Neuron (in vitro differentiated cells): ENCODE results near the gene GALT.
A peak's percentile ranks its signal among the peaks of the same experiment; 100 is the strongest.

ENCODE experiments used
- H2AFZ ChIP-seq: one replicate; pipeline ENCODE4 v1.6.1; 2013; ENCODE audit warnings: low read depth, mild to moderate bottlenecking, inconsistent platforms, low read length, moderate library complexity
- H3K27me3 ChIP-seq: one replicate; pipeline ENCODE4 v1.6.1; 2013; ENCODE audit warnings: low read length; ENCODE audit not compliant: insufficient read depth
- H3K36me3 ChIP-seq: one replicate; pipeline ENCODE4 v1.6.1; 2013; ENCODE audit warnings: low read length; ENCODE audit not compliant: insufficient read depth
- H3K4me1 ChIP-seq: one replicate; pipeline ENCODE4 v1.6.1; 2013; ENCODE audit warnings: low read length; ENCODE audit not compliant: insufficient read depth
- H3K4me3 ChIP-seq: 2 replicates; pipeline ENCODE4 v1.5.1; 2013; ENCODE audit warnings: mild to moderate bottlenecking, low read length, moderate library complexity
- H3K9me3 ChIP-seq: one replicate; pipeline ENCODE4 v1.6.1; 2013; ENCODE audit warnings: low read length

Gene GALT

DNA sequence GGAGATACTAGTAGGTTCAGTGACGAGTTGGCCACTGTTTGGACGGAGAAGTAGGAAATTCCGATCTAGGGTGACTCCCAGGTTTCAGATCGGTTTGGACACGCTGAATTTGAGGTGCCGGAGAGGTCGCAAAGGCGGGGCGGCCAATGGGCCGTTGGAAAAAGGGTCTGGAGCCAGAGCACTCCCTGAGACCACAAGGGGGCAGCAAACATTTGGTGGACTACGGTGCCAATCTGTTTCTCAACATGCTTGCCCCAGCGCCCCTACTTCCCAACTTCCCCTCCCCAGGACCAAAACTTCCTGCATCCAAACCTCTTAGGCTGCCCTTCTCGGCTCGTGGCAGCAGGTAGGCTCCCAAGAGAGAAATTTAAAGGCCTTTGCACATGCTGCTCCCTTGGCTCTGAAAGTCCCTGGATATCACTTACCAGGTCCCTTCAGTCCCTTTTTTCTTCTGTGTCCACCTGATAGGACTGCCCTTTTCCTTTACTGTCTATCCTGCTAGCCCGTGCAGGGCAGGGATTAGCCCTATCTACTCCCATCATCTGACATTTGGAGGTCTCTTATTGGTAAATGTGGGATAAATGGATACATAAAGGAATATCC, 33.6 kb upstream of the GALT start:
- peak overlapping the region; percentile 60 for H3K4me3 ChIP-seq
- no peaks in the 10 kb centered on the region for H3K27me3 ChIP-seq
- no peaks in the 10 kb centered on the region for H3K9me3 ChIP-seq
- H3K36me3 ChIP-seq = peaks cover 40% of the 10 kb centered on the region
- peak overlapping the region; percentile 65 for H2AFZ ChIP-seq
- peaks cover 12% of the 10 kb centered on the region for H3K4me1 ChIP-seq

- Histone ChIP-seq H3K36me3 (peaks cover 48% of the 10 kb centered on the region), H3K4me1 (peaks cover 20% of the 10 kb centered on the region), H3K27me3 (no peaks in the 10 kb centered on the region), H3K9me3 (no peaks in the 10 kb centered on the region), H2AFZ (no peak overlapping the region), H3K4me3 (no peak overlapping the region)
Measured at GRCh38 chr9:34615132-34615531, 31.3 kb upstream of the GALT start.

DNA sequence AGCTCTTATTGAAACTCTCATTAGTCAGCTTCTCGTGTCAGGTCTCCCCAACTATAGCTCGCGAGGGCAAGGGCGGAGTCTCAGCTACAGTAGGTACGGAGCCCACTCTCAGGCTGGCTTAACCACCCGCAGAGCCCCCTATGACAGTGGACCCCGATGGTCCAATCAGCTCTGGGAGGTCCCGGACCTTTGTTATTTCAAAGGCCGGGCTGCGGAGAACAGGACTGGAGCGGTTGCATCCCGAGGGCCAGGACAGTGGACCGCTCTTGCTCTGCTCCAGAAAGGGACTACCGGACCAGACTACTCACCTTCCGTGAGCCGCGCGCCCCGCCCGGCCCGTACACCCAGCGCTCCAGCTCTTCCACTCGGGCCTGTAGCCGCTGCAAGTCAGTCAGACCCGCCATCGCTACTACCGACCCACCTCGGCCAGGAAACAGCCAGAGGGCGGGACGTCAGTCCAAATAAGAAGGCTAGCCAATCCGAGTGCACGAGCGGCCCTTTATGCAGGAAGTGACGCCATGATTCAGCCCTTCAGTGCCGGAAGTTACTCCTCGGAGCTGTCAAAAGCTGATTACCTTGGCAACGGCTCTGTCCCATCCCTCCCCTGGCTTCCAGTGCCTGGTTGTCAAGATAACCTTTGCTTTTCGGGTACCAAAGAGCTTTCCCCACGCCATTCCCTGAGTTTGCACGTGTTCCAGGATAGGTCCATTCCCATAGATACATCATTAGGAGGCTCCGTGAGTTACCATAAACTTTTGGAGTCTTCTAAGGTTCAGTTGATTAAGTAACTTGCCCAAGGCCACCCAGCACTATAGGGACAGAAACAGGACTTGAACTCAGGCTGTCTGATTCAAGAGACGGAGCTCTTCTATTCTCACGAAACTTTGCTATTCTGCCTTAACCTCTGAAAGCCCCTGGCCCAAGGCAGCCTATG, 26.1 kb upstream of the GALT start, which contains the start of gene DCTN3:
Gene DCTN3, minus strand, starts transcription at position 435 of the 934 bp plus-strand sequence. Its CDS starts 31 bp downstream, at position 404.
- H3K36me3 ChIP-seq = peaks cover 29% of the 10 kb centered on the region
- peaks cover 2% of the 10 kb centered on the region for H3K9me3 ChIP-seq
- peak within 1 kb of the TSS; percentile 84 for H3K4me3 ChIP-seq
- peaks cover 14% of the 10 kb centered on the region for H3K4me1 ChIP-seq
- H3K27me3 ChIP-seq = peaks cover 16% of the 10 kb centered on the region
- H2AFZ ChIP-seq = peak within 1 kb of the TSS; percentile 51

DNA sequence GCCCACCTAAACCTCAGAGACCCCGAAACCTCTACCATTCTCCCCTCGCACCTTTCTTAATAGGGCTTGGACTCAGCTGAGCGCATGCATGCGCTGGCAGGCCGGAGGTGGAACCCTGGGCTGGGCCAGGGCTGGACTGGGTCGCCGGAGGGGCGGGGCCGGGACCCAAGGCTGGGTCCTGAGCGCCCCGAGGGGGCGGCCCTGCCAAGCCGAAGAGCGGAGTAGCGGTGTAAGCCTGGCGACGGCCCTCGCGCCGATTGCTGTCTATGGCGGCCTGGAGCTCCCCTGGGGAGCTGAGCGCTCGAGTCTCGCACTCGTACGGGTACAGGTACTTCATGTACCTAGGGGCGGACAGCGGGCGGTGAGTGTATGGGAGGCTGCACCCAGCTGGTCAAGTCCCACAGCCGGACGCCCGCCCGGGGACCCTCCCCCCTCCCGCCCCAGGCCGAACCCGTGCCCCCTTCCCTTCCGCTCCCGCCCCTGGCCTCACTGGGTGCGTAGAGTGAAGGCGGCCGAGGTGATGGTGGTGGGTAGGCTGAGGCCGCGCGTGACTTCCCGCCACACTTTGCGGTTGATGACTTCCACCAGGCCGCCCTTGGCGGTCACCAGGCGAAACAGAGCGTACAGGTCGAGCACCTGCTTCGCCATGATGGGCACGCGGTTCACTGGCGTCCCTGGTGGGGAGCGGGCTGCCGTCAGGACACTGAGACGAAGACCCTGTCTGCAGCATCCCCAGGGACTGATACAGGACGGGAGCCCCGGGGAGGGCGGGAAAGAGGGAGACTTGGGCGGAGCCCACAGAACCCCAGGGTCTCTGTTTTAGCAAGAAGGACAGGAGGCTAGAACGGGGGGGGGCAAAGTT, 22.9 kb upstream of the GALT start:
- peaks cover 48% of the 10 kb centered on the region for H3K27me3 ChIP-seq
- no peak overlapping the region for H3K4me3 ChIP-seq

GRCh38 chr9:34624475-34625185, 21.8 kb upstream of the GALT start:
- H3K36me3 ChIP-seq = no peaks in the 10 kb centered on the region
- peaks cover 2% of the 10 kb centered on the region for H3K9me3 ChIP-seq
- H2AFZ ChIP-seq = peak overlapping the region; percentile 64
- peaks cover 56% of the 10 kb centered on the region for H3K27me3 ChIP-seq
- peaks cover 19% of the 10 kb centered on the region for H3K4me1 ChIP-seq
- H3K4me3 ChIP-seq = no peak overlapping the region

More for the DNA sequence above, 22.9 kb upstream of the GALT start:
- peaks cover 2% of the 10 kb centered on the region for H3K36me3 ChIP-seq
- peaks cover 19% of the 10 kb centered on the region for H3K4me1 ChIP-seq
- H3K9me3 ChIP-seq = peaks cover 2% of the 10 kb centered on the region
- no peak overlapping the region for H2AFZ ChIP-seq

- Histone ChIP-seq H2AFZ (no peak overlapping the region), H3K9me3 (peaks cover 2% of the 10 kb centered on the region), H3K36me3 (no peaks in the 10 kb centered on the region), H3K27me3 (peaks cover 60% of the 10 kb centered on the region), H3K4me1 (peaks cover 17% of the 10 kb centered on the region), H3K4me3 (no peak overlapping the region)
Measured at GRCh38 chr9:34625186-34625486, 21.3 kb upstream of the GALT start.

GRCh38 chr9:34627716-34628655, 18.5 kb upstream of the GALT start:
- Histone ChIP-seq H3K27me3 (peaks cover 66% of the 10 kb centered on the region), H3K4me3 (peak overlapping the region; percentile 21)

DNA sequence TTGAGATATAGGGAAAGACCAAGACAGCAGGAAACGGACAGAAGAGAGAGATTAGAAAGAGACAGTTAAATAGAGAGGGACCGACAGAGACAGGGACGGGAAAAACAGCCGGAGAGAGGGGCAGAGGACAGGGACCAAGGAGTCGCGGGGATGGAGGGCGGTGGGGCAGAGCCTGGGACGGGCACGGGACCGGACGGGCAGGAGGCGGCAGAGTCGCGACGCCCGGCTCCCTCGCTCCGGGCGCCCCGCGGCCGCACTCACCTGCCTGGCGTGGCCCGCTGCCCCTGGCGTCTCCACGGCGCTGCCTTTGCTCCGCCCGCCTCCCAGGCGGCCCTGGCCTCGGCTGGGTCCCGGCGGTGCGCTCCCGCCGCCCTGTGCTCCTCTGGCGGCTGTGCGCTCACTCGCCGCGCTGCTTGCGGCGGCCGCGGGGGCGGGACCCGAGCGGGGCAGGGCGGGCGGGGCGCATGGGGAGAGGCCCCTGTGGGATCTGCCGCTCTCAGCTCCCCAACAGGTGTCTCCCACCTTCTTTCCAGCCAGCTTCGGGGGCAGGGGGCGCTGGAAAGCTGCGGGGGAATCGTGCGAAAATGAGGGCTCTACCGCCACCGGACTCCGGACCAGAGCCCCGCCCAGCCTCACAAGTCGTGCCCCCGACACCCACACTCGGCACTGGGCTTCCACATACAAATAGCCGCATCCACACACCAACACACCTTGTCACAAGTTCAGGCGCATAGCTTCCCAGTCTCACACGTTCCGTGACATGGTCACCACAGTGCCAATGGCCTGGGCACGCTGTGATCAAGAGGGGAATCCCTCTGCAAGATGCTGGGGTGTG, 17.6 kb upstream of the GALT start, which contains the start of gene ARID3C:
Gene ARID3C, minus strand, starts transcription at position 411 of the 835 bp plus-strand sequence. CDS start 1,052 bp downstream, outside the sequence.
- Histone ChIP-seq H3K36me3 (no peaks in the 10 kb centered on the region), H3K4me1 (peaks cover 12% of the 10 kb centered on the region), H3K27me3 (peaks cover 66% of the 10 kb centered on the region), H2AFZ (no peak within 1 kb of the TSS), H3K9me3 (no peaks in the 10 kb centered on the region), H3K4me3 (peak within 1 kb of the TSS; percentile 21)

More at GRCh38 chr9:34627716-34628655, 18.5 kb upstream of the GALT start:
- Histone ChIP-seq H2AFZ (no peak overlapping the region), H3K36me3 (no peaks in the 10 kb centered on the region), H3K9me3 (peaks cover 2% of the 10 kb centered on the region), H3K4me1 (peaks cover 12% of the 10 kb centered on the region)

DNA sequence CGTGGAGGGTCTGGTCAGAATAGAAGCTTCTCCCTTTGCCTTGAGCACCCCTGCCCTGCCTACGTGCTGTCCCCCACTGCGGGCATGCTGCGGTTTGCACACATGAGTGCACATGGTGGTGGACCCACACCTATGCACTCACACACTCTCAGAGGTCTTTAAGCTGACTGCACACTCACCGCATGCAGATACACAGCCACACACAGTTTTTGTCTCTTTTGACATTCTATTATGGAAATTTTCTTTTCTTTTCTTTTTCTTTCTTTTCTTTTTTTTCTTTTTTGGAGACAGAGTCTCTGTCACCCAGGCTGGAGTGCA, 17.0 kb upstream of the GALT start:
- H3K36me3 ChIP-seq = no peaks in the 10 kb centered on the region
- H2AFZ ChIP-seq = no peak overlapping the region
- H3K27me3 ChIP-seq = peaks cover 65% of the 10 kb centered on the region
- H3K4me1 ChIP-seq = peaks cover 12% of the 10 kb centered on the region
- no peak overlapping the region for H3K4me3 ChIP-seq
- no peaks in the 10 kb centered on the region for H3K9me3 ChIP-seq

- H3K27me3 ChIP-seq = peaks cover 54% of the 10 kb centered on the region
- no peak overlapping the region for H3K4me3 ChIP-seq
- H3K9me3 ChIP-seq = no peaks in the 10 kb centered on the region
- H2AFZ ChIP-seq = no peak overlapping the region
- H3K4me1 ChIP-seq = peaks cover 12% of the 10 kb centered on the region
- peaks cover 4% of the 10 kb centered on the region for H3K36me3 ChIP-seq
Measured at GRCh38 chr9:34630402-34631154, 15.9 kb upstream of the GALT start.
